Liver (tissue), 9 donors: ENCODE results near the gene LINGO4. TPM values are rescaled to one million over a fixed set of nuclear protein-coding genes. Genes with fewer than 3 reads are reported as not detected.

Experiments used
- DNase-seq: peaks from one replicate; pipeline ENCODE4 v3.0.0-alpha.2; 2017; ENCODE audit warnings: low spot score
- H3K27ac ChIP-seq, 2 donors: one replicate each; pipeline ENCODE4 v1.7.0; 2013; ENCODE audit warnings: inconsistent platforms in 2 of 2, low read length in 2 of 2, control low read depth in 1 of 2, low read depth in 1 of 2, mild to moderate bottlenecking in 1 of 2
- H3K27me3 ChIP-seq, 4 donors: one replicate each; pipeline versions ENCODE4 v1.6.1 to v1.7.0; 2013; ENCODE audit warnings: low read length in 3 of 4, inconsistent platforms in 1 of 4, mild to moderate bottlenecking in 1 of 4, moderate library complexity in 1 of 4; ENCODE audit not compliant: control insufficient read depth in 4 of 4, insufficient read depth in 4 of 4
- H3K36me3 ChIP-seq, 4 donors: one replicate each; pipeline versions ENCODE4 v1.6.1 to v1.7.0; 2013; ENCODE audit warnings: low read length in 3 of 4, mild to moderate bottlenecking in 3 of 4, low read depth in 1 of 4, moderate library complexity in 1 of 4; ENCODE audit not compliant: control insufficient read depth in 4 of 4, insufficient read depth in 3 of 4
- H3K4me1 ChIP-seq, 4 donors: one replicate each; pipeline versions ENCODE4 v1.6.1 to v1.7.0; 2013; ENCODE audit warnings: low read length in 3 of 4, mild to moderate bottlenecking in 3 of 4, moderate library complexity in 1 of 4; ENCODE audit not compliant: control insufficient read depth in 4 of 4, insufficient read depth in 4 of 4
- H3K4me3 ChIP-seq, 3 donors: one replicate each; pipeline versions ENCODE4 v1.6.1 to v1.7.0; 2013; ENCODE audit warnings: low read length in 3 of 3, control low read depth in 1 of 3, low read depth in 1 of 3, mild to moderate bottlenecking in 1 of 3
- H3K9ac ChIP-seq, 2 donors: one replicate each; pipeline ENCODE4 v1.7.0; 2013; ENCODE audit warnings: low read length in 2 of 2, mild to moderate bottlenecking in 2 of 2, moderate library complexity in 2 of 2, control low read depth in 1 of 2, low read depth in 1 of 2
- H3K9me3 ChIP-seq, 4 donors: one replicate each; pipeline versions ENCODE4 v1.6.1 to v1.7.0; 2013; ENCODE audit warnings: low read length in 3 of 4; ENCODE audit not compliant: control insufficient read depth in 4 of 4
- EGR1 ChIP-seq, 2 donors: IDR thresholded peaks; 2 replicates each; pipeline ENCODE4 v1.6.1; 2016 to 2018; ENCODE audit warnings: antibody characterized with exemption in 2 of 2, low read depth in 2 of 2
- FOXA1 ChIP-seq: IDR thresholded peaks from 2 replicates; pipeline ENCODE4 v1.6.1; 2016; ENCODE audit warnings: antibody characterized with exemption
- FOXA2 ChIP-seq: IDR thresholded peaks from 2 replicates; pipeline ENCODE4 v1.6.1; 2016; ENCODE audit warnings: antibody characterized with exemption
- GABPA ChIP-seq, 2 donors: IDR thresholded peaks in 1 of 2; conservative IDR thresholded peaks in 1 of 2; 2 replicates each; pipeline ENCODE4 v1.6.1; 2016; ENCODE audit warnings: antibody characterized with exemption in 2 of 2, mild to moderate bottlenecking in 1 of 2, moderate library complexity in 1 of 2
- HNF4A ChIP-seq, 2 donors: conservative IDR thresholded peaks; 2 replicates each; pipeline ENCODE4 v1.6.1; 2016; ENCODE audit warnings: antibody characterized with exemption in 2 of 2, mild to moderate bottlenecking in 2 of 2
- JUND ChIP-seq, 2 donors: IDR thresholded peaks; 2 replicates each; pipeline ENCODE4 v1.6.1; 2016; ENCODE audit warnings: antibody characterized with exemption in 2 of 2
- NR2F2 ChIP-seq: IDR thresholded peaks from 2 replicates; pipeline ENCODE4 v1.6.1; 2016; ENCODE audit warnings: antibody characterized with exemption
- RAD21 ChIP-seq, 2 donors: IDR thresholded peaks; 2 replicates each; pipeline ENCODE4 v1.6.1; 2016; ENCODE audit warnings: antibody characterized with exemption in 2 of 2, mild to moderate bottlenecking in 2 of 2
- RXRA ChIP-seq, 2 donors: IDR thresholded peaks; 2 replicates each; pipeline ENCODE4 v1.6.1; 2017 to 2018; ENCODE audit warnings: antibody characterized with exemption in 2 of 2, mild to moderate bottlenecking in 1 of 2
- SP1 ChIP-seq: IDR thresholded peaks from 2 replicates; pipeline ENCODE4 v1.6.1; 2018; ENCODE audit warnings: antibody characterized with exemption, mild to moderate bottlenecking
- TAF1 ChIP-seq: conservative IDR thresholded peaks from 2 replicates; pipeline ENCODE4 v1.6.1; 2016; ENCODE audit warnings: antibody characterized with exemption, mild to moderate bottlenecking
- YY1 ChIP-seq: IDR thresholded peaks from 2 replicates; pipeline ENCODE4 v1.6.1; 2016; ENCODE audit warnings: antibody characterized with exemption, mild to moderate bottlenecking
- WGBS: extraction: QIAGEN DNeasy Blood & Tissue Kit; methylation state at CpG from one replicate; pipeline ENCODE4 v1.1.7; 2013; 5-methylcytosine and 5-hydroxymethylcytosine counted together
- polyA plus RNA-seq, 2 donors: library from polyadenylated mRNA; stranded (reverse) in 1 of 2; unstranded in 1 of 2; fragments of 200-250 nt in 1 of 2; fragments of >200 nt in 1 of 2; fragmentation: Nextera tagmentation in 1 of 2; extraction: Ambion mirVana in 1 of 2; gene quantifications; one replicate each; pipeline versions ENCODE4 v1.2.1 to v1.2.3, GENCODE V29; 2013 to 2015
- total RNA-seq, 2 donors: library from RNA; depleted of rRNA; stranded (reverse); fragments of >200 nt; gene quantifications; one replicate each; pipeline ENCODE4 v1.2.3, GENCODE V29; 2014
- TF ChIP-seq, protein P1 (sequence below): IDR thresholded peaks from 2 replicates; pipeline ENCODE4 v1.6.1; 2016; ENCODE audit warnings: antibody characterized with exemption
- TF ChIP-seq, protein P2 (sequence below): IDR thresholded peaks from 2 replicates; pipeline ENCODE4 v1.6.1; 2016; ENCODE audit warnings: antibody characterized with exemption
- TF ChIP-seq, protein P3 (sequence below): IDR thresholded peaks from 2 replicates; pipeline ENCODE4 v1.6.1; 2016; ENCODE audit warnings: antibody characterized with exemption, mild to moderate bottlenecking
- TF ChIP-seq, protein P4 (sequence below): fragments of 150-350 bp; IDR thresholded peaks from 2 replicates; pipeline ENCODE4 v1.5.1; 2017; ENCODE audit warnings: improper control_type of control experiment, low read depth, low read length; ENCODE audit not compliant: missing input control
- TF ChIP-seq, protein P5 (sequence below): IDR thresholded peaks from 2 replicates; pipeline ENCODE4 v1.6.1; 2016; ENCODE audit warnings: antibody characterized with exemption
- donor health status: healthy.
- donor health status: healthy.
- donor health status: healthy.
- donor health status: healthy.
- donor health status: healthy.

The LINGO4 gene
- total and polyA plus RNA-seq, 4 donors = 0.05 to 0.50 (median 0.09) TPM; not detected in 1

DNA sequence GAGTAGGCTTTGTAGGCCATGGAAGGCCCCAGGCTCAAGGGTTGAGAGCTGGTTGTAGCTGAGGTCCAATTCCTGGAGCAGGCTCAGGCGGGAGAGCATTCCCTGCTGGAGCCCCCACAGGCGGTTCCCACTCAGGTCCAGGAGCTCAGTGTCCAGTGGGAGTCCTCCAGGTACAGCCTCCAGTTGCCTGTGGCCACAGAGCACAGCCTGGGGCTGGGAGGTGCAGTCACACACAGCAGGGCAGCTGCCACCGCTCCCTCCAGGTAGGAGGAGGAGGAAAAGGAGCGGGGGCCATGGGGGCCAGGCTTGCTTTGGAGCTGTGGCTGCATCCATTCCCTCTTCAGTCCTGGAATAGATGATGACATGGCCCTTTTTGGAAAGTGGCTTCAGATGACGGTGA, 2.8 kb downstream of the LINGO4 start (continued):
- TF ChIP-seq, protein P1, sequence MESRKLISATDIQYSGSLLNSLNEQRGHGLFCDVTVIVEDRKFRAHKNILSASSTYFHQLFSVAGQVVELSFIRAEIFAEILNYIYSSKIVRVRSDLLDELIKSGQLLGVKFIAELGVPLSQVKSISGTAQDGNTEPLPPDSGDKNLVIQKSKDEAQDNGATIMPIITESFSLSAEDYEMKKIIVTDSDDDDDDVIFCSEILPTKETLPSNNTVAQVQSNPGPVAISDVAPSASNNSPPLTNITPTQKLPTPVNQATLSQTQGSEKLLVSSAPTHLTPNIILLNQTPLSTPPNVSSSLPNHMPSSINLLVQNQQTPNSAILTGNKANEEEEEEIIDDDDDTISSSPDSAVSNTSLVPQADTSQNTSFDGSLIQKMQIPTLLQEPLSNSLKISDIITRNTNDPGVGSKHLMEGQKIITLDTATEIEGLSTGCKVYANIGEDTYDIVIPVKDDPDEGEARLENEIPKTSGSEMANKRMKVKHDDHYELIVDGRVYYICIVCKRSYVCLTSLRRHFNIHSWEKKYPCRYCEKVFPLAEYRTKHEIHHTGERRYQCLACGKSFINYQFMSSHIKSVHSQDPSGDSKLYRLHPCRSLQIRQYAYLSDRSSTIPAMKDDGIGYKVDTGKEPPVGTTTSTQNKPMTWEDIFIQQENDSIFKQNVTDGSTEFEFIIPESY = no peak
- TF ChIP-seq YY1 = no peak
- no peak for TF ChIP-seq RAD21 (IDR thresholded peaks at IDR 0.05)
- TF ChIP-seq JUND (IDR thresholded peaks at IDR 0.05) = no peak
- no peak for TF ChIP-seq SP1

DNA sequence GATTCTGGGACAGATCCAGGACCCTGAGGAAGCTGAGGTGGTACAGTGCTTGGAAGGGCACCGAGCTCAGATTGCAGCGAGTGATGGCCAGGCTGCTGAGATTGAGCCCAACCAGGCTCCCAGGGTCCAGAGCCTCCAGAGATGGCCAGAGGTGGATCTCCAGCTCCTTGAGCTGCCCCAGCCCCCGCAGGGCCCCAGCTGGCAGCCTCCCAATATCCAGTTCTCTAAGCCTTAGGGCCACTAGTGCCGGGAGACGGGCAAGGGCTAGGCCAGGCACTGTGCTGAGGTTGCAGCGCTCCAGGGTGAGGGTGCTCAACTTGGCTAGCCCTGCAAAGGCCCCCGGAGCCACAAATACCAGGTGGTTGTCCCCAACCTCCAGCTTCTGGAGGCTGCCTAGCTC, 3.4 kb downstream of the LINGO4 start:
- 95% methylated on average over 7 of the region's 7 CpGs for WGBS
- Histone ChIP-seq H3K9me3 (no peaks in the 10 kb centered on the region), H3K27ac (no peak overlapping the region), H3K4me3 (no peak overlapping the region), H3K27me3 (no peaks in the 10 kb centered on the region), H3K36me3 (peaks cover 0 to 3% (median under 1%) of the 10 kb centered on the region in 4 donors), H3K4me1 (no peaks in the 10 kb centered on the region), H3K9ac (no peak overlapping the region)
- DNase-seq = no peak
- TF ChIP-seq, protein P2, sequence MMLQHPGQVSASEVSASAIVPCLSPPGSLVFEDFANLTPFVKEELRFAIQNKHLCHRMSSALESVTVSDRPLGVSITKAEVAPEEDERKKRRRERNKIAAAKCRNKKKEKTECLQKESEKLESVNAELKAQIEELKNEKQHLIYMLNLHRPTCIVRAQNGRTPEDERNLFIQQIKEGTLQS = no peak
- TF ChIP-seq, protein P3, sequence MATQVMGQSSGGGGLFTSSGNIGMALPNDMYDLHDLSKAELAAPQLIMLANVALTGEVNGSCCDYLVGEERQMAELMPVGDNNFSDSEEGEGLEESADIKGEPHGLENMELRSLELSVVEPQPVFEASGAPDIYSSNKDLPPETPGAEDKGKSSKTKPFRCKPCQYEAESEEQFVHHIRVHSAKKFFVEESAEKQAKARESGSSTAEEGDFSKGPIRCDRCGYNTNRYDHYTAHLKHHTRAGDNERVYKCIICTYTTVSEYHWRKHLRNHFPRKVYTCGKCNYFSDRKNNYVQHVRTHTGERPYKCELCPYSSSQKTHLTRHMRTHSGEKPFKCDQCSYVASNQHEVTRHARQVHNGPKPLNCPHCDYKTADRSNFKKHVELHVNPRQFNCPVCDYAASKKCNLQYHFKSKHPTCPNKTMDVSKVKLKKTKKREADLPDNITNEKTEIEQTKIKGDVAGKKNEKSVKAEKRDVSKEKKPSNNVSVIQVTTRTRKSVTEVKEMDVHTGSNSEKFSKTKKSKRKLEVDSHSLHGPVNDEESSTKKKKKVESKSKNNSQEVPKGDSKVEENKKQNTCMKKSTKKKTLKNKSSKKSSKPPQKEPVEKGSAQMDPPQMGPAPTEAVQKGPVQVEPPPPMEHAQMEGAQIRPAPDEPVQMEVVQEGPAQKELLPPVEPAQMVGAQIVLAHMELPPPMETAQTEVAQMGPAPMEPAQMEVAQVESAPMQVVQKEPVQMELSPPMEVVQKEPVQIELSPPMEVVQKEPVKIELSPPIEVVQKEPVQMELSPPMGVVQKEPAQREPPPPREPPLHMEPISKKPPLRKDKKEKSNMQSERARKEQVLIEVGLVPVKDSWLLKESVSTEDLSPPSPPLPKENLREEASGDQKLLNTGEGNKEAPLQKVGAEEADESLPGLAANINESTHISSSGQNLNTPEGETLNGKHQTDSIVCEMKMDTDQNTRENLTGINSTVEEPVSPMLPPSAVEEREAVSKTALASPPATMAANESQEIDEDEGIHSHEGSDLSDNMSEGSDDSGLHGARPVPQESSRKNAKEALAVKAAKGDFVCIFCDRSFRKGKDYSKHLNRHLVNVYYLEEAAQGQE = no peak
- TF ChIP-seq YY1 = no peak
- TF ChIP-seq GABPA (IDR thresholded peaks at IDR 0.05 in 1 of 2, conservative IDR thresholded peaks at IDR 0.05 in 1 of 2) = no peak
- no peak for TF ChIP-seq EGR1 (IDR thresholded peaks at IDR 0.05; ENCODE audit: low read depth in 2 of 2)
- no peak for TF ChIP-seq RAD21 (IDR thresholded peaks at IDR 0.05)
- TF ChIP-seq JUND (IDR thresholded peaks at IDR 0.05) = no peak

DNA sequence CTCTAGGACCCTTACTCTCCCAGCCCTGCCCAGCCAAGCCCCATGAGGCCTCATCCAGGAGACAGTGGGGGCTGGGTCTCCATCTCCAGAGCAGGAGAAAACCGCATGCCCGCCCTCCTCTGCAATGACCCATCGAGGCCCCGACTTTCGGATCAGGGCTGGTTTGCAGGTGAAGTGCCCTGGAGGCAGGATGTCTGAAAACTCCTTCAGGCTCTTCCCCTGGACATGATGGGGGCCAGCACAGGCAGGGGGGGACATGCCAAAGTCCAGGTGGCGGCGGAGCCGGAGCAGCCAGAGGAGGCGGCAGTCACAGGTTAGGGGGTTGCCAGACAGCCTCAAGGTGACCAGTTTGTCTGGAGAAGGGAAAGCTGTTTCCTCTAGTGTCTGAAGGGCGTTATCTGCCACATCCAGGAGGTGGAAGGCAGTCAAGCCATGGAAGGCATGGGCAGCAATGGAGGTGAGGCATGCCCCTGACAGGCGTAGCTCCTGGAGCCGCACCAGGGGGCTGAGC, 3.9 kb downstream of the LINGO4 start:
- H3K27ac ChIP-seq = no peak overlapping the region
- 96% methylated on average over 12 of the region's 12 CpGs for WGBS

More for the DNA sequence above, 3.9 kb downstream of the LINGO4 start:
- Histone ChIP-seq H3K4me1 (no peaks in the 10 kb centered on the region), H3K9ac (no peak overlapping the region), H3K36me3 (no peaks in the 10 kb centered on the region), H3K9me3 (no peaks in the 10 kb centered on the region), H3K4me3 (no peak overlapping the region), H3K27me3 (no peaks in the 10 kb centered on the region)
- no peak for DNase-seq
- TF ChIP-seq FOXA2 = no peak
- no peak for TF ChIP-seq NR2F2
- TF ChIP-seq RXRA (IDR thresholded peaks at IDR 0.05) = no peak
- TF ChIP-seq GABPA (IDR thresholded peaks at IDR 0.05 in 1 of 2, conservative IDR thresholded peaks at IDR 0.05 in 1 of 2) = no peak
- no peak for TF ChIP-seq HNF4A (conservative IDR thresholded peaks at IDR 0.05)
- TF ChIP-seq, protein P2 = no peak
- TF ChIP-seq, protein P4, sequence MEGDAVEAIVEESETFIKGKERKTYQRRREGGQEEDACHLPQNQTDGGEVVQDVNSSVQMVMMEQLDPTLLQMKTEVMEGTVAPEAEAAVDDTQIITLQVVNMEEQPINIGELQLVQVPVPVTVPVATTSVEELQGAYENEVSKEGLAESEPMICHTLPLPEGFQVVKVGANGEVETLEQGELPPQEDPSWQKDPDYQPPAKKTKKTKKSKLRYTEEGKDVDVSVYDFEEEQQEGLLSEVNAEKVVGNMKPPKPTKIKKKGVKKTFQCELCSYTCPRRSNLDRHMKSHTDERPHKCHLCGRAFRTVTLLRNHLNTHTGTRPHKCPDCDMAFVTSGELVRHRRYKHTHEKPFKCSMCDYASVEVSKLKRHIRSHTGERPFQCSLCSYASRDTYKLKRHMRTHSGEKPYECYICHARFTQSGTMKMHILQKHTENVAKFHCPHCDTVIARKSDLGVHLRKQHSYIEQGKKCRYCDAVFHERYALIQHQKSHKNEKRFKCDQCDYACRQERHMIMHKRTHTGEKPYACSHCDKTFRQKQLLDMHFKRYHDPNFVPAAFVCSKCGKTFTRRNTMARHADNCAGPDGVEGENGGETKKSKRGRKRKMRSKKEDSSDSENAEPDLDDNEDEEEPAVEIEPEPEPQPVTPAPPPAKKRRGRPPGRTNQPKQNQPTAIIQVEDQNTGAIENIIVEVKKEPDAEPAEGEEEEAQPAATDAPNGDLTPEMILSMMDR = no peak
- no peak for TF ChIP-seq RAD21 (IDR thresholded peaks at IDR 0.05)
- TF ChIP-seq, protein P3 = no peak
- TF ChIP-seq, protein P5, sequence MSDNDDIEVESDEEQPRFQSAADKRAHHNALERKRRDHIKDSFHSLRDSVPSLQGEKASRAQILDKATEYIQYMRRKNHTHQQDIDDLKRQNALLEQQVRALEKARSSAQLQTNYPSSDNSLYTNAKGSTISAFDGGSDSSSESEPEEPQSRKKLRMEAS = no peak
- no peak for TF ChIP-seq TAF1
- TF ChIP-seq FOXA1 = no peak
